IPS DF 19.7 (cell line): ENCODE measurements around the gene ANKRD33B.
"Not testable (repeated sequence)": the region's sequence is repeated elsewhere in the genome, so short reads cannot be mapped to it uniquely, and the experiment has no call there.

Experiments used
- DNase-seq: peaks from one replicate; pipeline ENCODE4 v3.0.0-alpha.2; 2013; ENCODE audit warnings: low read depth, low spot score

ANKRD33B gene

DNA sequence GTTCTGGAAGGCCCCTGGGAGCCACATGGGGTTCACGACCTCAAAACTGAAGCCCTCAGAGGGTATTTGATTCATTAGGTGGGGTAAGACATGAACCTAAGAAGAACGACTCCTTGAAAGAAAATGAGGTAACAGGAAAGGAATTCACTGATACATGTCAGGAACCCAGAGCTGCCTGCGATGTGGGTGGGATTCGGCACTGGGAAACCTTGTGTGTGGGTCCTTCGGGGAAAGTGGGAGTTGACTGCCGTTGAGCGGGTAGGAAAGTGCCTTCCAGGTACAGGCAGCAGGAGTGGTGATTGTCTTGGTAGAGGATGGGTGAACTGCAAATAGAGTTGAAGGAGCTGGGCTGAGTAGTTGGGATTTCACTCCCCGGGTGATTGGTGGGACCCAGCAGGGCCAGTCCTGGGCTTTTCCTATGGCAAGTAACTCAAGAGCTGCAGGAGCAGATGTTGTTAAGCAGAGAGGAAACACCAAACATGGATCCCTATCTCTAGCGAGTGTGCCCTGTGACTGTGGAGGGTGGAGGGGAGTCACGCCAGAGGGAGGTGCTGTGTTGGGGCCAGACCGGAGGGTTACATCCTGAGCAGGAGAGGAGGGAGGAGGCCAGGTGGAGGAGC lies 30.8 kb downstream of the ANKRD33B start:
- DNase-seq, result no peak

DNA sequence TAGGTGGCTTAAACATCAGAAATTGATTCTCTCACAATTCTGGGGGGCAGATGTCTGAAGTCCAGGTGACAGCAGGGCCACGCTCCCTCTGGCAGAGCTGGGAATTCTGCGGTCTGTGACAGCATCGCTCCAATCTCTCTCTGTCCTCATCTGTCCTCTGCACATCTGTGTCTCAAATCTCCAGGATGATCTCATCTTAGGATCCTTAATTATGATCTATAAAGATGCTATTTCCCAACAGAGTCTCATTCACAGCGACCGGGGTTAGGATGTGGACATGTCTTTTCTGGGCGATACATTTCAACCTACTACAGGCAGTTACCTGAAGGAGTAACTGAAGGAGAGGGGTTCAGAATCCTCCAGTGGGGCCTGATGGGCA lies 31.4 kb downstream of the ANKRD33B start:
- DNase-seq, result no peak

DNA sequence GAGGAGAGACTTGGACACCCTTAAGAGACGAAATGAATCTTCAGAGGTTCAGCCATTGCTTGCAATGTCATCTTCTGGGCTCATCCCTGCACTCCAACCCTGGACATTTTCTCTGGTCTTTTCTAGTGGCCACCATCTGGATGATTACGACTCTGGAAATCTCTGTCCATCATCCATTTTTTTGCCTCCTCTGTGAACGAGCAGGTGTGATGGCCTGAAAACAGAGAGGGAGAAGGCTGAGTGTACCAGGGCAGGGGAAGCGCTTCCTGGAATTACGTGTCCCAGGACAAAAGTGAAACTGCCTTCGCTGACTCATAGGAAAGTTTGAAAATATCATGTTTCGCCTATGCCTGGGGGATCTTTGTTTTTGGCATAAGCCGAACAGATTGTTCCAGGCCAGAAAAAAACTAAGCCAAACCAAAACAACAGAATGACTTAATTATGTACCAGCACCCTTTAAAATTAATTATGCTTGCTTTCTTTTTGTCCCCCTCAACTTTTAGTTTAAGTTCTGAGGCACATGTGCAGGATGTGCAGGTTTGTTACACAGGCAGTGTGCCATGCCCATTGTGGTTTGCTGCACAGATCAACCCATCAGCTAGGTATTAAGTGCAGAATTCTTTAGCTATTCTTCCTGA lies 31.9 kb downstream of the ANKRD33B start:
- no peak for DNase-seq

DNA sequence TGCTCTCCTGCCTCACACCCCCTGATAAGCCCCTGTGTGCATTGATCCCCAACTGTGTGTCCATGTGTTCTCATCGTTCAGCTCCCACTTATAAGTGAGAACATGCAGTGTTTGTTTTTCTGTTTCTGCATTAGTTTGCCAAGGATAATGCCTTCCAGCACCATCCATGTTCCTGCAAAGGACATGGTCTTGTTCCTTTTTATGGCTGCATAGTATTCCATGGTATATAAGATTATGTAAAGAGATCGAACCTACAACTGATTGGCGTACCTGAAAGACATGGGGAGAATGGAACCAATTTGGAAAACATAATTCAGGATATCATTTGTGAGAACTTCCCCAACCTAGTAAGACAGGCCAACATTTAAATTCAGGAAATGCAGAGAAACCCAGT lies 32.4 kb downstream of the ANKRD33B start:
- DNase-seq, result no peak

DNA sequence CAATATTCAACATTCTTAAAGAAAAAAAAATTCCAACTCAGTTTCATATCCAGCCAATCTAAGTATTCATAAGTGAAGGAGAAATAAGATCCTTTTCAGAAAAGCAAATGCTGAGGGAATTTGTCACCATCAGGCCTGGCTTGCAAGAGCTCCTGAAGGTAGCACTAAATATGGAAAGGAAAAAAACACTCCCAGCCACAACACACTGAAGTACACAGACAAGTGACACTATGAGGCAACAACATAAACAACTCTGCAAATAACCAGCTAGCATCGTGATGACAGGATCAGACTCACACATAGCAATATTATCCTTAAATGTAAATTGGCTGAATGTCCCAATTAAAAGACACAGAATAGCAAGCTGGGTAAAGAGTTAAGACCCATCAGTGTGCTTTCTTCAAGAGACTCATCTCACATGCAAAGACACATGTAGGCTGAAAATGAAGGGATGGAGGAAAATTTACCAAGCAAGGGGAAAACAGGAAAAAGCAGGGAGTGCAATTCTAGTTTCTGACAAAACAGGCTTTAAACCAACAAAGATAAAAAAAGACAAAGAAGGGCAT lies 33.1 kb downstream of the ANKRD33B start:
- DNase-seq, result no peak

DNA sequence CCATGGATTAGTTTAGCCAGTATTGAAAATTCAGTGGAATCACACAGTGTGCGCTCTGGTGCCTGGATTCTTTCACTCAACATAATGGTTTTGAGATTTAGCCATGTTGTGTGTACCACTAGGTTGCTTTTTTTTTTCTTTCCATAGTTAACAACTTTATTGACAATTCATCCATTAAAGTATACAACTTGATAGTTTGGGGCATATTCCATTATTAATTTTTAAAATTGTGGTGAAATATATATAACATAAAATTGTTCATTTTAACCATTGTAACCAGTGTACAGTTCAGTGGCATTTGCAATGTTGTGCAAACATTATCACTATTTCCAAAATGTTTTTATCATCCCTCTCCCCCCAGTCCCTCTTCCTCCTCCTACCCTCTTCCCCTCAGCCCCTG lies 35.2 kb downstream of the ANKRD33B start:
- DNase-seq, result no peak

DNA sequence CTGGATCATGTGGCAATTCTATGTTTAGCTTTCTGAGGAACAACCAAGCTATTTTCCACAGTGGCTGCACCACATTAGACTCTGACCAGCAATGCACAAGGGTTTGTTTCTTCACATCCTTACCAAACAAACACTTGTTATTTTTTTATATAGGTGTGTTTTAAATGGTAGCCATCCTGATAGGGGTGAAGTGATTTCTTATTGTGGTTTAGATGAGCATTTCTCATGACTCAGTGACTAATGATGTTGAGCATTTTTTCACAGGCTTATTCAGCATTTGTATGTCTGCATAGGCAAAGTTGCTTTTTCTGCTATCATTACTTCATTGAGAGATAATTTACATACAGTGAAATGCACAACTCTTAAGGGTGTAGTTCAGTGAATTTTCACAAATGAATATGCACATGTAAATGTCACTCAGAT lies 36.0 kb downstream of the ANKRD33B start:
- no peak for DNase-seq

DNA sequence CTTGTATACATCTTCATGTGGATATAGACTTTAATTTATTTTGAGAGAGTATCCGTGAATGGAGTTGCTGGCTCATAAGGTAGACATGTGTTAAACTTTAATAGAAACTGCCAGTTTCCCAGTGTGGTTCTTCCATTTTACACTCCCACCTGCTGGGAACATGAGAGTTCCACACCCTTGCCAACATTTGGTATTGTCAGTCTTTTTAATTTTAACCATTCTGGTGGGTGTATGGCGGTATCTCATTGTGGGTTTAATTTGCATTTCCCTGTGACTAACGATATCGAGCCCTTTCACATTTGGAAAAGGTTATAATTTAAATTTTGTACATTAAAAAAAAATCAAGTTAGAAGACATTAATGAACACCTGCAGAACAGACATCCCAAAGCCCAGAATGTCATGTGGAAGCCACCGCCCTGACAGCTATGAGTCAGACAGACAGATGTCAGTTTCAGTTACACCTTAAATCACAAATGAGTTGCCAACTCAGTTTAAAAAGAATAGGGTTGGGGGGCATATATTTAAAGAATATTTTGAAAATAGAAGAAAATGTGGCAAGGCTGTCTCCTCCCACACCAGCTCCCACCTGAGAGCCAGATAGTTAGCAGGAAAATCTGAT lies 36.9 kb downstream of the ANKRD33B start:
- no peak for DNase-seq

DNA sequence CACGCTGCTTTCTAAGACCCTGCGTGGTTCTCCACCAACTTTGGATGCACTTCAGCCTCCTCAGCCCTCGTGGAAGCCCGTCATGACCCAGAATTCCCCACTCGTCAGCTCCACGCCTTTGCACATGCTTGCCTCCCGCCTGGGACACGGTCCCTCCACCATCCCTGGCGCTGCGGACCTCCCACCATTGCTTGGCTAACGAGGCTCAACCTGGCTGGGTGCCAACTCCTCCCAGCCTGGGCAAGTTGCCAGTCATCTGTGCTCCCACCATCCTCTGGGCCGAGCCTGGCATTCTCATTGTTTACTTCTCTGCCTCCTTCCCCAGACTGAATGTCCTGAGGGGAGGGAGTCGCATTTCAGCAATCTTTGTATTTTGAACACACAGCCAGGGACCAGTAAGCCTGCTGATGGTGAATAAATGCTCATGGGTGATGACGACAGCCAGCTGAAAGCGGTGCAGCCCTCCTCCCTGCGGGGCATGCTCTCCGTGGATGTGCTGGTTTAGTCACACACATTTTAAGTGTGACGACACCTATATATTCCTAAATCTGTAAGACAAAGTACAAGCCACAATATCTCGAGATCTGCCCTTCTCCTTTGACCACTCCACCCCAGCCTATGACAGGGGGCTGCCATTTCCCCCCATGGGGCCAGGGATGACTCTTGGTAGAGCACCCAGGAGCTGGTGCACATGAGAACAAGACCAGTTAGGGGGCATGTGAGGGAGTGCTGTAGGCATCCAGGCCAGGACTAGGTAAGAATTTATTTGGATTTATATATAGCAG lies 37.6 kb downstream of the ANKRD33B start:
- DNase-seq, result no peak

DNA sequence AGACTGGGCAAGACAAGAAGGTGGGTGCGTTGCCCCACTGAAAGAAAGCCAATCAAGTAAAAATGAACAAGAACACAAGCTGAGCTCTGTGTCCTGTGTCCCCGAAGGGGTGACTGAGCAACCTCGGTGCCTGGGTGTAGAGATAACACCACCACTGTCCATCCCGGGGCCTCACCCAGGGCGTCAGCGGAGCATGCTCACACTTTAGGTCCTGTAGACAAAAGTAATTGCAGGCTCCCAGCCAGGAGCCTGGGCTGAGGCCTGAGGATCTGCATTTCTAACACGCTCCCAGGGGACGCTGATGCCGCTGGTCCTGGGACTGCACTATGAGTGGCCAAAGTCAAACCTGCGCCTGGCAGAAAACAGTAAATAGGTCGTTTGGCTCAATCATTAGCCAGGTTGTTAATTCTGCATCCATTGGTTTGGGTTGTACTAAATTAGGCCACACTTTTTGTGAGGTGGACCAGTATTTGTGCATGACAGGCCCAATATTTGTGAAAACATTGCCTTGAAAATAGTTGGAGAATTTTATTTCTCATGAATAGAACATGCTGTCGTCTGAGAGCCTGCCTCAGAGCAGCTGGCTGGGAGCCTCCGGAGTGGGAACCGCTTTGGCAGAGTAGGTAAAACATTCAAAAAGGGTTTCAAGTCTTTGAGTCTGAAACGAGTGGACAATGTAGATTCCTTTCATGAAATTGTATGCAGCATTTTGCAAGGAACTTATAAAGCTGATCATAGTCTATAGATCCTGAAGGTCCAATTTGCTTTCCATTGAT lies 38.3 kb downstream of the ANKRD33B start:
- no peak for DNase-seq

DNA sequence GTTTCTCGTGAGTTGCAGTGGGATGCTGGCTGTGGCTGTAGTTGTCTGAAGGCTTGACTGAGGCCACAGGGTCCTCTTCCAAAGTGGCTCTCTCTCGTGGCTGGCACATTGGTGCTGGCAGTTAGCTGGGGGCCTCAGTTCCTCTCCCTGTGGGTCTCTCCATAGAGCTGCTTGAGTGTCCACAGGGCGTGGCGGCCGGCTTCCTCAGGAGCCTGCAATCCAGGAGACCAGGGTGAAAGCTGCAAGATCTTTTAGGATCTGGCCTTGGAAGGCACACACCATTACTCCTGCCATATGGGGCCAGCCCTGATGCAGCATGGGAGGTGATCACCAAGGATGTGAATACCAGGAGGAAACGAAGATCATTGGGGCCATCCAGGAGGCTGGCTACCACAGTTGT lies 41.1 kb downstream of the ANKRD33B start:
- no peak for DNase-seq

DNA sequence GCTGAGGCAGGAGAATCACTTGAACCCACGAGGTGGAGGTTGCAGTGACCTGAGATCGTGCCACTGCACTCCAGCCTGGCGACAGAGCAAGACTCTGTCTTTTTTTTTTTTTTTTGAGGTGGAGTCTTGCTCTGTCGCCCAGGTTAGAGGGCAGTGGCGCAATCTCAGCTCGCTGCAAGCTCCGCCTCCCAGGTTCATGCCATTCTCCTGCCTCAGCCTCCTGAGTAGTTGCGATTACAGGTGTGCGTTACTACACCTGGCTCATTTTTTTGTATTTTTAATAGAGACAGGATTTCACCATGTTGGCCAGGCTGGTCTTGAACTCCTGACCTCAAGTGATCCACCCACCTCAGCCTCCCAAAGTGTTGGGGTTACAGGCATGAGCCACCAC lies 42.8 kb downstream of the ANKRD33B start:
- DNase-seq, result not testable (repeated sequence)

DNA sequence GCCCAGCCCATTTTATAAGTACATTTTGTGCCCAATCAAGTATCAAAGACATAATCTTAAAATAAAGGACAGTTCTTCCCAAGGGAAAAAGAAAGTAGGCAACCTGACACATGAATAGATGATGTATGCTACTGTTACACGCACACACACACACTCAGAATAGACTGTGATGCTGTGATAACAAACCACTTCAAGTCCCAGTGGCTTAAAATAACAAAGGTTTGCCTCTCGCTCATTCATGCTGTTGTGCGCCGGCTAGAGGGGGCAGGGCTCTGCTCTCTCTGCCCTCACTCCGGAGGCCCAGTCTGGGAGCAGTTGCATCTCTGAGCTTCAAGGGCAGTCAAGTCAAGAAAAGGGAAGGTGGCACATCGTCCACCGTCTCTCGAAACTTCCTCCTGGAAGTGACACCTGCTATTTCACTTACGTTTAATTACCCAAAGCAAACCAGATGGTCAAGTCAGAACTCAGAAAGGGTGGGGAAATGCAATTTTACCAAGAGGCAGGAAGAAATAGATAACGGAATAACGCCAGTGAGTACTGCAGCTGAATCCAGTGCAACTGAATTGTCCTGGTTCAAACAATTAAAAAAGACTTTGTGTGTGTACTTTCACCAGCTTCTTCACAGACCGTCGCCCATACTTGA lies 43.3 kb downstream of the ANKRD33B start:
- DNase-seq, result no peak

DNA sequence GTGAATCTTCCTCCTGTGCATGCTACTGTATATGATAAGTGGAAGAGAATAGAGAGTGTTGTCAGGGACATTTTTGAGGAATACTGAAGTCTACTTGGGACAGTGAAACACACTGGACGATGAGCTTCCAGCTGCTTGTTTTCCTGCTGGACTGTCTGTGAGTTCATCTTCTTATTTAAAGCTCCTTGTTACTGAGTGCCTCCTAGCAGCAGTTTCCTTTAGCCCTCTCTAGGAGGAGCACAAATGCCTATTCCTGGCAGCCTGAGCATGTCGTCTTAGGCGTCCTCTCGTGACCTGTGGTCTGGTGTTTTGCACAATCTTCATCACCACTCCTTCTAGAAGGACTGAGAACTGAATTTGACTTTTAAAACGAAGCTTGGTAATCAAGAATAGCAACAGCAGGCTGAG lies 43.8 kb downstream of the ANKRD33B start:
- DNase-seq, result no peak

DNA sequence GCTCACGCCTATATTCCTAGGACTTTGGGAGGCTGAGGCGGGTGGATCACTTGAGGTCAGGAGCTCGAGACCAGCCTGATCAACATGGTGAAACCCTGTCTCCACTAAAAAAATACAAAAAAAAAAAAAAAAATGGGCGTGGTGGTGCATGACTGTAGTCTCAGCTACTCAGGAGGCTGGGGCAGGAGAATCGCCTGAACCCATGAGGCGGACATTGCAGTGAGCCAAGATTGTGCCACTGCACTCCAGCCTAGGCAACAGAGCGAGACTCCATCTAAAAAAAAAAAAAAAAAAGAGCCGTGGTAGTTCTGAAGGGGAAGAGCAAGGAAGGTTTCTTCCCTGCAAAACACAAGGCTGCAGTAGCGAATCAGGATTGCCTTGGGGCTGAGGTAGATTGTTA lies 44.2 kb downstream of the ANKRD33B start:
- DNase-seq, result not testable (repeated sequence)

DNA sequence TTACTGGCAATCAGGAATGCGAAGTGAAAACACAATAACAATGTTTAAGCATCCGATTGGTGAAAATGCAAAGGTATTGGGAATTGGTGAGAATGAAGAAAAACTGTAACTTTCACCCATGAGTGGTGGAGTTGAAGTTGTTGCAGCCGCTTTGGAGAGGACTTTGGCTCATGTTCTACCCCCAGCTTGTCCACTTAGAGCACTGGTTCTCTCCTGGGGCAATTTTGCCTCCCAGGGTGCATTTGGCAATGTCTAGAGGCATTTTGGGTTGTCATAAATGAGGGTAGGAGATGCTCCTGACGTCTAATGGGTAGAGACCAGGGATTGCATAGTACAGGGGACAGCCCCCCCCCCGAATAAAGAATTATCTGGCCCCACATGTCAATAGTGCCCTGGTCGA lies 46.2 kb downstream of the ANKRD33B start:
- no peak for DNase-seq

DNA sequence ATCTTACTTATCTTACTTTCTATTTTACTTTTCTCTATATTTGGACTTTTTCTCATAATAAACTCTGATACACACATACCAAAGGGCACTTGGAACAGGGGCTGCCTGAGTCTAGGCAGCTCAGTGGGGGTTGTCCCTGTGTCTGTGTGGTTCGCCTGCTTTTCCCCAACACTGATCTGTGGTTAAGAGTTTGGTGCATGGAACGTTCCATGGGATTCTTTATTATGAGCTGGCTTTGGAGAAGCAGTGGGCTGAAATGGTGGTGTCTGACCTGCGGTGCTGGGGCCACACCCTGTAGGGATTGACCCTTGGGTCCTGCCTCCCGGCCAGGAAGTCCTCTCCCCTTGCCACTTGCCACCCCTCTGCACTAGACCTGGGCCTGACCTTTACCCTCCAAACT lies 47.4 kb downstream of the ANKRD33B start:
- no peak for DNase-seq

DNA sequence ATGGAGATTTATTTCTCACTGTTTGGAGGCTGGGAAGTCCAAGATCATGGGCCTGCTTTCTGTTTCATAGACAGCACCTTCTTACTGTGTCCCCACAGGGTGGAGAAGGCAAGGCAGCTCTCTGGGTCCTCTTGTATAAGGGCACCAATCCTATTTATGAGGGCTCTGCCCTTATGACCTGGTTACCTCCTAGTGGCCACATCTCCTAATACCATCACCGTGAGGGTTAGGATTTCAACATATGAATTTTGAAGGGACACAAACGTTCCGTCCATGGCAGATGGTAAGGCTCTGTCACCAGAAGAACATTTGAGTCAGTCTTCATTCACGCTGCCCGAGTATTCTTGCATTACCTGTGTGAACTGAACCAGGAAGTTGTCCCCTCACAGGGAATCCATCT lies 48.4 kb downstream of the ANKRD33B start:
- no peak for DNase-seq

DNA sequence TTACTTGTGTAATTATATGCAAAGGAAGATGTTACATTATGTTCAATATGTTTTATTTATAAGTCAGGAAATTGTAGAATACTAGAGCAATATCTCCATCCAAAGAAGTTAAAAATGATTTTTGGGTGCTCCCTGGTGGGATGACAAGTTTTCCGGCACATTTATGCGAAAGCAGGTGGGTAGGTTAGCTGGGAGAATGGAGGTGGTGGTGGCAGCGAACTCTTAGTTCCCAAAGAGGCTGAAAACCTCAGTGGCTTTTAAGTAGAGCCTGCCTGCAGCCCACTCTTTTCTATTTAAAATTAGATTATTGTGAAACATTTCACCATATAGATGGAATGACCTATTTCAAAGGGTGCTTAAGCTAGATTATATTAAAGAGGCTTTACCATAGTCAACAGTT lies 51.8 kb downstream of the ANKRD33B start:
- no peak for DNase-seq

DNA sequence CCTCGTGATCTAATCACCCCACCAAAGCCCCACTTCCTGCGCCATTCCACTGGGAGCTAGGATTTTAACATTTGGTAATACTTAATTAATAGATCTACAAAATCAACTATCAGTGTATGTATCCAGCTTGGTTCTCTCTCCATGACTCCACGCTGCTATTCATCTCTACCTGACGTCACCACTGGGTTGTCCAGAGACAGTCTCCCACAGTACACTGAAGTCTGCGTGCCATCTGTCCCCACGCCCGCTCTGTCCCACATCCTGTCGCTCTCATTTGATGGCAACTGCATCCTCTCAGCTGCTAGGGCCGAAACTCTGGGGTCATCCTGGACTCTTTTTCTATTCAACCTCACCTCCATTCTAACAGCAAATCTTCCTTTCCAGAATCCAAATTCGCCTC lies 53.2 kb downstream of the ANKRD33B start:
- no peak for DNase-seq

DNA sequence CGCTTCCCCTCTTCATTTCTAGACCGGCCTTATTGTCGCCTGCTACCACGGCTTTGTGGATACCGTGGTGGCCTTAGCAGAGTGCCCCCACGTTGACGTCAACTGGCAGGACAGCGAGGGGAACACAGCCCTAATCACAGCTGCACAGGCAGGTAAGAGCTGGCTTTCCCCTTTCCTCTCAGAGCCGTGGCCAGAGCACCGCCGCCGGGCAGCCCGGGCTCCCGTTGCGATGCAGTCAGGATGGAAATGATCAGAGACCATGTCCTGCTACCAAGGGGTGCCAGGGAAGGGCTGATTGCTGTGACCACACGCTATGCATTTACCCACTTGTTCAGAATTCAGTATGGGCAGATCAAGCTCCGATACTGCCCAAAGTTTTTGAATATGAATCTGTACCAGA lies 54.4 kb downstream of the ANKRD33B start:
- no peak for DNase-seq
